OCI-LY7 (cell line): Measurements from ENCODE around the gene ANKRD63. TPM values are rescaled to one million over a fixed set of nuclear protein-coding genes. Genes with fewer than 3 reads are reported as not detected.

ENCODE experiments used
- BruUV-seq: library from RNA; stranded (reverse); fragments of 400-500 nt; replicated peaks from 2 replicates; lab custom pipeline; 2021; lab: Mats Ljungman, UMichigan
- CTCF ChIA-PET: fragments of 300-600 bp; sonication (Branson Sonifier 250); formaldehyde crosslinking; loops from one replicate; lab custom pipeline; 2022; ENCODE audit warnings: antibody characterized with exemption; ENCODE audit not compliant: unreplicated experiment; lab: Charles Lee
- POLR2A ChIA-PET: fragments of 300-600 bp; sonication (Branson Sonifier 250); formaldehyde crosslinking; loops from one replicate; lab custom pipeline; 2022; ENCODE audit warnings: antibody characterized with exemption; lab: Charles Lee
- DNase-seq: peaks from one replicate; pipeline ENCODE4 v3.0.0-alpha.2; 2015; ENCODE audit warnings: low spot score
- H2AFZ ChIP-seq: fragments of 200-600 bp; sonication (generic), shearing (Covaris generic); 2 replicates; pipeline ENCODE4 v1.6.1; 2014; ENCODE audit warnings: mild to moderate bottlenecking, antibody characterized with exemption, low read length, moderate library complexity
- H3K27ac ChIP-seq: fragments of 200-600 bp; sonication (generic); 2 replicates; pipeline ENCODE4 v1.5.1; 2014; ENCODE audit warnings: mixed run types, low read depth, mild to moderate bottlenecking, moderate library complexity, low read length, inconsistent platforms; ENCODE audit not compliant: poor library complexity, severe bottlenecking
- H3K36me3 ChIP-seq: fragments of 200-600 bp; sonication (generic); 2 replicates; pipeline ENCODE4 v1.6.1; 2014; ENCODE audit warnings: mild to moderate bottlenecking, antibody characterized with exemption, low read length, moderate library complexity, mixed read lengths; ENCODE audit not compliant: insufficient read depth
- H3K4me1 ChIP-seq: fragments of 200-600 bp; sonication (generic); 2 replicates; pipeline ENCODE4 v1.5.1; 2014; ENCODE audit warnings: mild to moderate bottlenecking, low read length; ENCODE audit not compliant: insufficient read depth, poor library complexity, severe bottlenecking
- H3K4me2 ChIP-seq: fragments of 200-600 bp; sonication (generic); 2 replicates; pipeline ENCODE4 v1.6.1; 2014; ENCODE audit warnings: mild to moderate bottlenecking, low read length
- H3K4me3 ChIP-seq: fragments of 200-600 bp; sonication (generic); 2 replicates; pipeline ENCODE4 v1.5.1; 2014; ENCODE audit warnings: mild to moderate bottlenecking, low read depth, low read length; ENCODE audit not compliant: poor library complexity, severe bottlenecking
- H3K79me2 ChIP-seq: fragments of 200-600 bp; sonication (generic); 2 replicates; pipeline ENCODE4 v1.6.1; 2016; ENCODE audit warnings: low read depth, mild to moderate bottlenecking, low read length, moderate library complexity, mixed read lengths; ENCODE audit not compliant: insufficient read depth
- H3K9me2 ChIP-seq: fragments of 200-600 bp; sonication (generic); 2 replicates; pipeline ENCODE4 v1.6.1; 2016; ENCODE audit warnings: mild to moderate bottlenecking, low read length, mixed read lengths; ENCODE audit not compliant: insufficient read depth
- H3K9me3 ChIP-seq: fragments of 200-600 bp; sonication (generic); 2 replicates; pipeline ENCODE4 v1.6.1; 2014; ENCODE audit warnings: mild to moderate bottlenecking, mixed run types, low read length, mixed read lengths
- H4K20me1 ChIP-seq: fragments of 200-600 bp; sonication (generic); 2 replicates; pipeline ENCODE4 v1.6.1; 2014; ENCODE audit warnings: mild to moderate bottlenecking, antibody characterized with exemption, low read length, moderate library complexity, mixed read lengths; ENCODE audit not compliant: insufficient read depth
- EZH2phosphoT487 ChIP-seq: fragments of 200-600 bp; sonication (generic); IDR thresholded peaks from 2 replicates; pipeline ENCODE4 v1.6.1; 2018; ENCODE audit warnings: low read depth, borderline replicate concordance, mild to moderate bottlenecking, mixed run types, antibody characterized with exemption, low read length, moderate library complexity, mixed read lengths
- intact Hi-C: fragments of 100-400 bp; cut with micrococcal nuclease; formaldehyde crosslinking; loops from one replicate; pipeline ENCODE4 v1.10.0; 2022; ENCODE audit not compliant: unreplicated experiment
- total RNA-seq, 2 experiments: library from RNA; depleted of rRNA in 1 of 2; stranded (reverse); fragments of >200 nt in 1 of 2; shearing (Covaris generic) in 1 of 2; gene quantifications; 2 replicates each; pipeline ENCODE4 v1.2.3, GENCODE V29; 2014 to 2022
- TF ChIP-seq, protein P1 (sequence below): fragments of 200-600 bp; sonication (generic); conservative IDR thresholded peaks from 2 replicates; pipeline ENCODE4 v1.5.1; 2014; ENCODE audit warnings: mild to moderate bottlenecking, antibody characterized with exemption, low read length, moderate library complexity, mixed read lengths

ANKRD63 gene
- total RNA-seq, 2 experiments from 2014 or later = not detected

DNA sequence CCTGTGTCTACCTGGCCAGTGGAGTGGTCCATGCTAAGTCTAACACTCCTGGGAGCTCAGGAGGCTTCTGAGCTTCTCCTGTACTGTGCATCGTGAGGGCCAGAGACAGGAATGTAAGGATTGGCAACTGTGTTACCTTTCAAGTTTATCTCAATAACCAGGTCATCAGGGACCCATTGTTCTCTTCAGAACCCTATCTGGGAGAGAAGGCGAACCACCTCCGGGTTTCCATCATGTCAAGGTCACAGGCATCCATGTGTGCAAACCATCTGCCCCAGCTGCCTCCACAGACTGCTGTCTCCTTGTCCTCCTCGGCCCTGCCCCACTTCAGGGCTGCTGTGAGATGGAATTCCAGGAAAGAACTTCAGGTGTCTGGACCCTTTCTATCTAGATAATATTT is 5.9 kb downstream of the ANKRD63 start:
- Histone ChIP-seq H4K20me1 (no peaks in the 10 kb centered on the region), H3K4me3 (no peak overlapping the region), H3K36me3 (no peaks in the 10 kb centered on the region; the same call in 1 of the 2 replicates), H3K9me3 (no peaks in the 10 kb centered on the region), H3K79me2 (no peaks in the 10 kb centered on the region), H3K4me1 (peaks cover 13% of the 10 kb centered on the region), H3K4me2 (peak overlapping the region; percentile 55), H2AFZ (no peak overlapping the region), H3K9me2 (no peaks in the 10 kb centered on the region), H3K27ac (no peak overlapping the region)
- no peak for DNase-seq
- no peak for TF ChIP-seq EZH2phosphoT487
- TF ChIP-seq, protein P1, sequence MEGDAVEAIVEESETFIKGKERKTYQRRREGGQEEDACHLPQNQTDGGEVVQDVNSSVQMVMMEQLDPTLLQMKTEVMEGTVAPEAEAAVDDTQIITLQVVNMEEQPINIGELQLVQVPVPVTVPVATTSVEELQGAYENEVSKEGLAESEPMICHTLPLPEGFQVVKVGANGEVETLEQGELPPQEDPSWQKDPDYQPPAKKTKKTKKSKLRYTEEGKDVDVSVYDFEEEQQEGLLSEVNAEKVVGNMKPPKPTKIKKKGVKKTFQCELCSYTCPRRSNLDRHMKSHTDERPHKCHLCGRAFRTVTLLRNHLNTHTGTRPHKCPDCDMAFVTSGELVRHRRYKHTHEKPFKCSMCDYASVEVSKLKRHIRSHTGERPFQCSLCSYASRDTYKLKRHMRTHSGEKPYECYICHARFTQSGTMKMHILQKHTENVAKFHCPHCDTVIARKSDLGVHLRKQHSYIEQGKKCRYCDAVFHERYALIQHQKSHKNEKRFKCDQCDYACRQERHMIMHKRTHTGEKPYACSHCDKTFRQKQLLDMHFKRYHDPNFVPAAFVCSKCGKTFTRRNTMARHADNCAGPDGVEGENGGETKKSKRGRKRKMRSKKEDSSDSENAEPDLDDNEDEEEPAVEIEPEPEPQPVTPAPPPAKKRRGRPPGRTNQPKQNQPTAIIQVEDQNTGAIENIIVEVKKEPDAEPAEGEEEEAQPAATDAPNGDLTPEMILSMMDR = no peak
- CTCF ChIA-PET = no interaction called here
- POLR2A ChIA-PET = no interaction called here
- intact Hi-C loops = no loop called here
- BruUV-seq = no TSS peak

DNA sequence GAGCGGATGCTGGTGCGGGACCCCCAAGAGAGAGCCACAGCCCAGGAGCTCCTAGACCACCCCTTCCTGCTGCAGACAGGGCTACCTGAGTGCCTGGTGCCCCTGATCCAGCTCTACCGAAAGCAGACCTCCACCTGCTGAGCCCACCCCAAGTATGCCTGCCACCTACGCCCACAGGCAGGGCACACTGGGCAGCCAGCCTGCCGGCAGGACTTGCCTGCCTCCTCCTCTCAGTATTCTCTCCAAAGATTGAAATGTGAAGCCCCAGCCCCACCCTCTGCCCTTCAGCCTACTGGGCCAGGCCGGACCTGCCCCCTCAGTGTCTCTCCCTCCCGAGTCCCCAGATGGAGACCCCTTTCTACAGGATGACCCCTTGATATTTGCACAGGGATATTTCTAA is 6.9 kb downstream of the ANKRD63 start:
- H3K9me2 ChIP-seq = no peaks in the 10 kb centered on the region
- H3K79me2 ChIP-seq = no peaks in the 10 kb centered on the region
- no TSS peak for BruUV-seq
- no peak overlapping the region for H2AFZ ChIP-seq
- no peaks in the 10 kb centered on the region for H3K9me3 ChIP-seq
- DNase-seq = no peak
- H4K20me1 ChIP-seq = no peaks in the 10 kb centered on the region
- H3K4me3 ChIP-seq = no peak overlapping the region
- intact Hi-C loops = no loop called here
- no peak overlapping the region for H3K27ac ChIP-seq
- H3K4me2 ChIP-seq = no peak overlapping the region
- peaks cover 13% of the 10 kb centered on the region for H3K4me1 ChIP-seq
- POLR2A ChIA-PET = no interaction called here
- no peak for TF ChIP-seq EZH2phosphoT487
- TF ChIP-seq, protein P1 = no peak
- CTCF ChIA-PET = no interaction called here
- H3K36me3 ChIP-seq = no peaks in the 10 kb centered on the region; the same call in 1 of the 2 replicates

DNA sequence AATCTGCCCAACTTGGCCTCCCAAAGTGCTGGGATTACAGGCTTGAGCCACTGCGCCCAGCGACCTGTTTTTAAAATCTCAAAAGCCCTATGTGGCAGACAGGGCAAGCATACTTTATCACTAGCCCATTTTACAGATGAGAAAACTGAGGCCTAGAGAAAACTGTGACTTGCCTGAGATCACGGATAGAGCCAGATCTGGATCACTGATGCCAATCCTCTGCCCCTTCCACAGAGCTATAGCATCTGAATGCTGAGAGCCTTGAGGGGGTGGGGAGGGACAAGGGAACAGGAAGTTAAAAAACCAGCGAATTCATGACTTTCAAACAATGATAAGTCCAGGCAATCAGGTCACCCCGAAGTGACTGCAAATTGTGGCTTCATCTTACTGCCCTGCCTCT is 7.3 kb downstream of the ANKRD63 start:
- Histone ChIP-seq H3K4me1 (peaks cover 13% of the 10 kb centered on the region), H4K20me1 (no peaks in the 10 kb centered on the region), H3K4me2 (no peak overlapping the region), H2AFZ (no peak overlapping the region), H3K9me3 (no peaks in the 10 kb centered on the region), H3K9me2 (no peaks in the 10 kb centered on the region), H3K79me2 (no peaks in the 10 kb centered on the region), H3K27ac (no peak overlapping the region), H3K36me3 (no peaks in the 10 kb centered on the region; the same call in 1 of the 2 replicates), H3K4me3 (no peak overlapping the region)
- intact Hi-C loops = no loop called here
- ChIA-PET POLR2A (no interaction called here), CTCF (no interaction called here)
- BruUV-seq = no TSS peak
- TF ChIP-seq, protein P1 = no peak
- TF ChIP-seq EZH2phosphoT487 = no peak
- no peak for DNase-seq
